GM19043 (cell line): ENCODE results near the gene MAPT.

Experiments
- ATAC-seq: cut with Tn5 transposase; IDR thresholded peaks from one replicate; pipeline ENCODE4 v1.9.1; 2021; ENCODE audit warnings: low read depth; ENCODE audit not compliant: unreplicated experiment

Gene MAPT

GRCh38 chr17:46042925-46043324 lies 148.6 kb downstream of the MAPT start:
- ATAC-seq: no peak

GRCh38 chr17:46043606-46044005 lies 149.3 kb downstream of the MAPT start:
- no peak for ATAC-seq

- no peak for ATAC-seq
Measured at GRCh38 chr17:46044286-46044928, 150.1 kb downstream of the MAPT start.

GRCh38 chr17:46044989-46045388 lies 150.6 kb downstream of the MAPT start:
- ATAC-seq: no peak

GRCh38 chr17:46045639-46046038 lies 151.3 kb downstream of the MAPT start:
- ATAC-seq: no peak

GRCh38 chr17:46046957-46047356 lies 152.6 kb downstream of the MAPT start:
- ATAC-seq: no peak

GRCh38 chr17:46047398-46047797 lies 153.0 kb downstream of the MAPT start:
- no peak for ATAC-seq

- no peak for ATAC-seq
Measured at GRCh38 chr17:46047856-46048255, 153.5 kb downstream of the MAPT start.

GRCh38 chr17:46049656-46050055 lies 155.3 kb downstream of the MAPT start:
- no peak for ATAC-seq

GRCh38 chr17:46053911-46054534 lies 159.7 kb downstream of the MAPT start:
- no peak for ATAC-seq

- no peak for ATAC-seq
Measured at GRCh38 chr17:46056800-46057304, 162.5 kb downstream of the MAPT start.

- ATAC-seq: no peak
Measured at GRCh38 chr17:46057366-46057765, 163.0 kb downstream of the MAPT start.

GRCh38 chr17:46059486-46059885 lies 165.1 kb downstream of the MAPT start:
- no peak for ATAC-seq

GRCh38 chr17:46060461-46060860 lies 166.1 kb downstream of the MAPT start:
- no peak for ATAC-seq

- no peak for ATAC-seq
Measured at GRCh38 chr17:46061435-46061834, 167.1 kb downstream of the MAPT start.

- ATAC-seq: no peak
Measured at GRCh38 chr17:46063241-46063640, 168.9 kb downstream of the MAPT start.

GRCh38 chr17:46064460-46064859 lies 170.1 kb downstream of the MAPT start:
- ATAC-seq: no peak

- no peak for ATAC-seq
Measured at GRCh38 chr17:46071796-46072195, 177.4 kb downstream of the MAPT start.

GRCh38 chr17:46072998-46073397 lies 178.6 kb downstream of the MAPT start:
- ATAC-seq: no peak

- ATAC-seq: no peak
Measured at GRCh38 chr17:46074540-46074939, 180.2 kb downstream of the MAPT start.
